Tibial artery (tissue), 4 donors: Measurements from ENCODE around the gene KLK1.
"Not testable (repeated sequence)": the region's sequence is repeated elsewhere in the genome, so short reads cannot be mapped to it uniquely, and the experiment has no call there.

Experiments
- DNase-seq, 2 donors: peaks; one replicate each; pipeline ENCODE4 v3.0.0-alpha.2; 2019
- H3K27ac ChIP-seq, 2 donors: fragments of 200-600 bp; sonication (generic) in 1 of 2; 1 replicate in 1 of 2; 2 replicates in 1 of 2; pipeline ENCODE4 v1.5.1; 2018 to 2019; ENCODE audit warnings: mild to moderate bottlenecking in 1 of 2
- H3K27me3 ChIP-seq, 2 donors: fragments of 200-600 bp; sonication (generic) in 1 of 2; one replicate each; pipeline versions ENCODE4 v1.5.1 to v1.6.0; 2016 to 2019
- H3K36me3 ChIP-seq, 3 donors: fragments of 200-600 bp; sonication (generic) in 2 of 3; one replicate each; pipeline ENCODE4 v1.5.1; 2016 to 2019; ENCODE audit warnings: mild to moderate bottlenecking in 2 of 3
- H3K4me1 ChIP-seq, 4 donors: fragments of 200-600 bp; sonication (generic) in 2 of 4; 1 replicate in 3 of 4; 2 replicates in 1 of 4; pipeline ENCODE4 v1.5.1; 2016 to 2019
- H3K4me3 ChIP-seq, 2 donors: fragments of 200-600 bp; sonication (generic) in 1 of 2; 1 replicate in 1 of 2; 2 replicates in 1 of 2; pipeline ENCODE4 v1.5.1; 2018 to 2019; ENCODE audit warnings: mild to moderate bottlenecking in 2 of 2
- H3K9me3 ChIP-seq, 3 donors: fragments of 200-600 bp; sonication (generic) in 1 of 3; one replicate each; pipeline ENCODE4 v1.5.1; 2016 to 2019
- CTCF ChIP-seq, 2 experiments: fragments of 200-600 bp in 1 of 2; fragments of 450-650 bp in 1 of 2; IDR thresholded peaks; one replicate each; pipeline ENCODE4 v1.5.1; 2017 to 2019; ENCODE audit warnings: antibody characterized with exemption in 2 of 2, mild to moderate bottlenecking in 1 of 2, moderate library complexity in 1 of 2
- intact Hi-C: fragments of 100-400 bp; cut with DNase I; formaldehyde crosslinking; loops from one replicate; pipeline ENCODE4 v1.15.0; 2023; ENCODE audit warnings: low total_unique reads

Gene KLK1

DNA sequence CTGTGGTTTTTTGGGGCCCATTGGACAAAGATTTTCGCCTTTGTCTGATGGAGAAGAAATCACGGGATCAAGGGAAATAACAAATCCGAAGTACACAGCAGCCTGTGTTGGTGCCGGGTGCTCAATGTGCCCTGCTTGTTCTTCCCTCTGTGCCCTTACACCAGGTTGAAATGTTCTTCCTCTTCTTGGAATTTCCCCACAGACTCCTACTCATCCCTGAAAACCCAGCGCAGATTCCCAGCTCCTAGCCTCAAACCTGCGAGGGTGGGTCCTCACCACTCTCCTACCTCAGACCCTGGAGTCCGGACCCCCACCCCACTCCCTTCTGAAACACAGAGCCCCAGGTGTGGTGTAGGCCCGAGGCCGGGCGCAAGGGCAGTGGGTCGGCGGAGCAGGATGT lies 38.3 kb downstream of the KLK1 start:
- no peak for TF ChIP-seq CTCF (IDR thresholded peaks at IDR 0.05)
- DNase-seq: no peak
- Histone ChIP-seq H3K36me3 (no peaks in the 10 kb centered on the region), H3K4me1 (no peaks in the 10 kb centered on the region), H3K27me3 (peaks cover 0 to 33% of the 10 kb centered on the region in 2 donors), H3K4me3 (no peak overlapping the region), H3K27ac (no peak overlapping the region), H3K9me3 (no peaks in the 10 kb centered on the region)
- intact Hi-C loops: loop anchor here (10.0 kb wide), 1 partner anchor 251 kb away; no protein-coding TSS in a partner anchor

DNA sequence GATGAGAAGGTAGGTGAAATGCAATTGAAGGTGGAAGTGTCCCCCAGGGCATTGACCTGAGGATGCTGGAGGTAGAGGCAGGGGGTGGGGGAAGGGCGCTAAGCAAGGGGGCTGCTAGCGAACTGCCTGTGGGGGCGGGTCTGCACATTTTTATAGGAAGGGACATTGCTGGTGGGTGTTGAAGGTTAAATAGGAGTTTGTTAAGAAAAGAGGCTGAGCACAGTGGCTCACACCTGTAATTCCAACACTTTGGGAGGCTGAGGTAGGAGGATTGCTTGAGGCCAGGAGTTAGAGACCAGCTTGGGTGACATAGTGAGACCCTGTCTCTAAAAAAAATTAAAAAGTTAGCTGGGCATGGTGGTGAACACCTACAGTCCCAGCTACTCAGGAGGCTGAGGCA lies 38.9 kb downstream of the KLK1 start:
- Histone ChIP-seq H3K9me3 (no peaks in the 10 kb centered on the region), H3K27me3 (peaks cover 0 to 36% of the 10 kb centered on the region in 2 donors), H3K36me3 (no peaks in the 10 kb centered on the region), H3K27ac (no peak overlapping the region), H3K4me1 (no peaks in the 10 kb centered on the region), H3K4me3 (no peak overlapping the region)
- intact Hi-C loops: loop anchor here (5.0 to 10.0 kb wide), 2 partner anchors 250 to 422 kb away; no protein-coding TSS in a partner anchor
- TF ChIP-seq CTCF (IDR thresholded peaks at IDR 0.05): no peak
- DNase-seq: no peak

GRCh38 chr19:50783848-50784152 lies 39.8 kb downstream of the KLK1 start:
- not testable (repeated sequence) for H3K27ac ChIP-seq, H3K4me1 ChIP-seq, H3K9me3 ChIP-seq, DNase-seq, H3K36me3 ChIP-seq, H3K4me3 ChIP-seq
- peaks cover 0 to 45% of the 10 kb centered on the region in 2 donors for H3K27me3 ChIP-seq
- intact Hi-C loops: loop anchor here (5.0 to 10.0 kb wide), 2 partner anchors 249 to 421 kb away; no protein-coding TSS in a partner anchor

GRCh38 chr19:50780753-50781435 lies 42.7 kb downstream of the KLK1 start:
- Histone ChIP-seq H3K4me3 (no peak overlapping the region), H3K9me3 (peaks cover 0 to 7% (median 6%) of the 10 kb centered on the region in 3 donors), H3K27ac (no peak overlapping the region), H3K36me3 (no peaks in the 10 kb centered on the region), H3K4me1 (no peaks in the 10 kb centered on the region), H3K27me3 (peaks cover 0 to 75% of the 10 kb centered on the region in 2 donors)
- no peak for TF ChIP-seq CTCF (IDR thresholded peaks at IDR 0.05)
- no peak for DNase-seq
- intact Hi-C loops: loop anchor here (5.0 to 10.0 kb wide), 2 partner anchors 246 to 419 kb away; no protein-coding TSS in a partner anchor

GRCh38 chr19:50779504-50780457 lies 43.8 kb downstream of the KLK1 start:
- no peak for TF ChIP-seq CTCF (IDR thresholded peaks at IDR 0.05)
- Histone ChIP-seq H3K9me3 (peaks cover 0 to 7% (median 6%) of the 10 kb centered on the region in 3 donors), H3K4me1 (no peaks in the 10 kb centered on the region), H3K36me3 (no peaks in the 10 kb centered on the region), H3K27me3 (peaks cover 0 to 86% of the 10 kb centered on the region in 2 donors), H3K27ac (no peak overlapping the region), H3K4me3 (no peak overlapping the region)
- intact Hi-C loops: loop anchor here (5.0 to 10.0 kb wide), 2 partner anchors 245 to 417 kb away; no protein-coding TSS in a partner anchor
- DNase-seq: no peak
